Astrocyte of the cerebellum (primary cell): Measurements from ENCODE around the gene SYT17.

Source experiments
- DNase-seq: peaks from one replicate; pipeline ENCODE4 v3.0.0-alpha.2; 2011; ENCODE audit warnings: low read depth
- H3K4me3 ChIP-seq: 2 replicates; pipeline ENCODE4 v1.5.1; 2011; ENCODE audit warnings: mild to moderate bottlenecking, low read depth, low read length, moderate library complexity
- in situ Hi-C: cut with HindIII; loops from 2 replicates; pipeline ENCODE4 v1.10.0; 2017; ENCODE audit warnings: low sequenced_read_pairs
- TF ChIP-seq, protein P1 (sequence below): IDR thresholded peaks from 2 replicates; pipeline ENCODE4 v1.5.1; 2012; ENCODE audit warnings: low read length, low read depth, moderate library complexity, mild to moderate bottlenecking; ENCODE audit errors: missing control alignments

Gene SYT17

GRCh38 chr16:19147627-19148026 is 20.4 kb upstream of the SYT17 start:
- in situ Hi-C loops, result no loop called here
- no peak overlapping the region for H3K4me3 ChIP-seq
- TF ChIP-seq, protein P1, sequence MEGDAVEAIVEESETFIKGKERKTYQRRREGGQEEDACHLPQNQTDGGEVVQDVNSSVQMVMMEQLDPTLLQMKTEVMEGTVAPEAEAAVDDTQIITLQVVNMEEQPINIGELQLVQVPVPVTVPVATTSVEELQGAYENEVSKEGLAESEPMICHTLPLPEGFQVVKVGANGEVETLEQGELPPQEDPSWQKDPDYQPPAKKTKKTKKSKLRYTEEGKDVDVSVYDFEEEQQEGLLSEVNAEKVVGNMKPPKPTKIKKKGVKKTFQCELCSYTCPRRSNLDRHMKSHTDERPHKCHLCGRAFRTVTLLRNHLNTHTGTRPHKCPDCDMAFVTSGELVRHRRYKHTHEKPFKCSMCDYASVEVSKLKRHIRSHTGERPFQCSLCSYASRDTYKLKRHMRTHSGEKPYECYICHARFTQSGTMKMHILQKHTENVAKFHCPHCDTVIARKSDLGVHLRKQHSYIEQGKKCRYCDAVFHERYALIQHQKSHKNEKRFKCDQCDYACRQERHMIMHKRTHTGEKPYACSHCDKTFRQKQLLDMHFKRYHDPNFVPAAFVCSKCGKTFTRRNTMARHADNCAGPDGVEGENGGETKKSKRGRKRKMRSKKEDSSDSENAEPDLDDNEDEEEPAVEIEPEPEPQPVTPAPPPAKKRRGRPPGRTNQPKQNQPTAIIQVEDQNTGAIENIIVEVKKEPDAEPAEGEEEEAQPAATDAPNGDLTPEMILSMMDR, result no peak
- DNase-seq, result no peak

DNA sequence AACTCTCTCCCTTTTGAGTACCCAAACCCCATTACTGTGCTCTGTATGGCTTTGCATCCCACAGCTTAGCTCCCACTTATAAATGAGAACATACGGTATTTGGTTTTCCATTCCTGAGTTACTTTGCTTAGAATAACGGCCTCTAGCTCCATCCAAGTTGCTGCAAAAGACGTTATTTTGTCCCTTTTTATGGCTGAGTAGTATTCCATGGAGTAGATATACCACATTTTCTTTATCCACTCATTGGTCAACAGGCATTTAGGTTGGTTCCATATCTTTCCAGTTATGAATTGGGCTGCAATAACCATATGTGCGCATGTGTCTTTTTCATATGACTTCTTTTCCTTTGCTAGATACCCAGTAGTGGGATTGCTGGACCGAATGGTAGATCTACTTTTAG is 19.9 kb upstream of the SYT17 start:
- in situ Hi-C loops, result no loop called here
- TF ChIP-seq, protein P1, result no peak
- no peak overlapping the region for H3K4me3 ChIP-seq
- no peak for DNase-seq

GRCh38 chr16:19151310-19151709 is 16.7 kb upstream of the SYT17 start:
- DNase-seq, result no peak
- TF ChIP-seq, protein P1, result no peak
- no peak overlapping the region for H3K4me3 ChIP-seq
- in situ Hi-C loops, result no loop called here

GRCh38 chr16:19152042-19152441 is 16.0 kb upstream of the SYT17 start:
- no peak overlapping the region for H3K4me3 ChIP-seq
- no peak for DNase-seq
- TF ChIP-seq, protein P1, result no peak
- in situ Hi-C loops, result no loop called here

DNA sequence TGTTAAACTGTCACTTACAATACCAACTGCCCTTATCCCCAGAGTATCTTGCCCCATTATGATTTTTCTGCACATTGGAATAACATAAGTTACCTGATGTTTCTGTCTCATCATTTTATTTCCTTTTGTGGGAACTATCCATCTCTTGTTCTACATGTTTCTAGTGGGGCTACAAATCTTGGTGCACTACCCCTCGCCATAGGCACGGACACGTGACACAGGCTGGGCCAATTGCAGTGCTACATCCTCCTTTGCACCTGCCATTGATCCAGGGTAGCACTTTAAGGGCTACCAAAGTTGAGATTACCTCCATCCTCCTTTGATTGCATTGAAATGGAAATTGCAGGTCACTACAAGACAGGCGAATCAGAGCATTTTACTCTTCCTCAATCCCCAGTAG is 14.2 kb upstream of the SYT17 start:
- in situ Hi-C loops, result no loop called here
- TF ChIP-seq, protein P1, result no peak
- no peak overlapping the region for H3K4me3 ChIP-seq
- no peak for DNase-seq

DNA sequence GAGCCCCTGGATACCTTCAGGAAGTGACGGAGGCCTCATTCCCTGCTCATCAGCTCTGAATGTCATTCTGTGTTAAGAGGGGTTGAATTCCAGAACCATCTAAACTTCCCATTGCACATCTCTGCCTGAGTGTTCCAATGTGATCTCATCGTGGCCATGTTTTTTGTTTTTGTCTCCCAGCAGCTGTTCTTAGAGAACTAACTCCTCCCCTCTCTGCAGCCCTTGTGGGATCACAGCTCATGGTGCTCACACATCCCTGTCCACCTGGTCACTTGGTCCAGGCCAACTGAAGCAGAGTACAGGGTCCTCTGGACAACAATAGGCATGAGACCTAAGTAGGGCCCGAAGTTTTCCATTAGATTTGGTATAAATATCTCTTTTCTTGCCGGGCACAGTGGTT is 6.0 kb upstream of the SYT17 start:
- TF ChIP-seq, protein P1, result no peak
- H3K4me3 ChIP-seq, result no peak overlapping the region
- in situ Hi-C loops, result loop anchor here (10.0 kb wide), 1 partner anchor 353 kb away; no protein-coding TSS in a partner anchor
- DNase-seq, result no peak

GRCh38 chr16:19163215-19163614 is 4.8 kb upstream of the SYT17 start:
- no peak for DNase-seq
- TF ChIP-seq, protein P1, result no peak
- no peak overlapping the region for H3K4me3 ChIP-seq
- in situ Hi-C loops, result loop anchor here (10.0 kb wide), 1 partner anchor 352 kb away; no protein-coding TSS in a partner anchor
